CD4-positive, alpha-beta T cell (primary cell): ENCODE results near the gene EXT2. TPM values are rescaled to one million over a fixed set of nuclear protein-coding genes. Genes with fewer than 3 reads are reported as not detected.

Source experiments
- ATAC-seq: fragments of 200-7000 bp; cut with Tn5 transposase; one replicate; pipeline ENCODE4 v1.10.0; 2022; ENCODE audit warnings: mild to moderate bottlenecking; ENCODE audit not compliant: poor library complexity
- CTCF ChIA-PET: fragments of 350-600 bp; sonication (Branson Sonifier 250); formaldehyde crosslinking; loops from one replicate; lab custom pipeline; 2021; ENCODE audit warnings: antibody characterized with exemption, inconsistent platforms; lab: Charles Lee
- POLR2A ChIA-PET: fragments of 350-600 bp; sonication (Branson Sonifier 250); formaldehyde crosslinking; loops from one replicate; lab custom pipeline; 2021; ENCODE audit warnings: antibody characterized with exemption, inconsistent platforms; lab: Charles Lee
- DNase-seq, 14 experiments: peaks; one replicate each; pipeline ENCODE4 v3.0.0-alpha.2; 2013 to 2020; ENCODE audit warnings: mixed read lengths in 2 of 14
- H3K27ac ChIP-seq, 2 donors: one replicate each; pipeline versions ENCODE4 v1.5.1 to v1.7.0; 2013; ENCODE audit warnings: low read length in 2 of 2, low read depth in 1 of 2, mild to moderate bottlenecking in 1 of 2
- H3K27me3 ChIP-seq, 2 experiments: 1 replicate in 1 of 2; 2 replicates in 1 of 2; pipeline versions ENCODE4 v1.6.1 to v1.7.0; 2013; ENCODE audit warnings: low read length in 2 of 2, control low read depth in 1 of 2, mild to moderate bottlenecking in 1 of 2, moderate library complexity in 1 of 2; ENCODE audit not compliant: insufficient read depth in 2 of 2, control insufficient read depth in 1 of 2
- H3K36me3 ChIP-seq: one replicate; pipeline ENCODE4 v1.6.1; 2013; ENCODE audit warnings: low read length, control low read depth; ENCODE audit not compliant: insufficient read depth
- H3K4me1 ChIP-seq: one replicate; pipeline ENCODE4 v1.6.1; 2013; ENCODE audit warnings: low read length, control low read depth; ENCODE audit not compliant: insufficient read depth
- H3K4me3 ChIP-seq: one replicate; pipeline ENCODE4 v1.5.1; 2013; ENCODE audit warnings: mild to moderate bottlenecking, low read length, moderate library complexity
- H3K9me3 ChIP-seq, 2 experiments: 1 replicate in 1 of 2; 2 replicates in 1 of 2; pipeline versions ENCODE4 v1.6.1 to v1.7.0; 2013; ENCODE audit warnings: low read length in 2 of 2, mild to moderate bottlenecking in 2 of 2, control low read depth in 1 of 2, moderate library complexity in 1 of 2; ENCODE audit not compliant: control insufficient read depth in 1 of 2, insufficient read depth in 1 of 2
- H3K27ac Mint-ChIP-seq: one replicate; pipeline ENCODE4 v1.8.0; 2020; ENCODE audit warnings: mixed read lengths
- H3K27me3 Mint-ChIP-seq: one replicate; pipeline ENCODE4 v1.8.0; 2021; ENCODE audit warnings: mixed read lengths
- H3K36me3 Mint-ChIP-seq: one replicate; pipeline ENCODE4 v1.8.0; 2021; ENCODE audit warnings: low read depth, mixed read lengths
- H3K4me1 Mint-ChIP-seq: one replicate; pipeline ENCODE4 v1.8.0; 2021; ENCODE audit warnings: low read depth, mixed read lengths
- H3K4me3 Mint-ChIP-seq: one replicate; pipeline ENCODE4 v1.8.0; 2020; ENCODE audit warnings: mild to moderate bottlenecking, mixed read lengths
- H3K9me3 Mint-ChIP-seq: one replicate; pipeline ENCODE4 v1.8.0; 2020; ENCODE audit warnings: mixed read lengths
- intact Hi-C, 2 experiments: fragments of 100-400 bp; cut with DNase I in 1 of 2; cut with micrococcal nuclease in 1 of 2; formaldehyde crosslinking; loops; one replicate each; pipeline versions ENCODE4 v1.15.1 to v1.9.0; 2023 to 2025; cut with DNase I, micrococcal nuclease
- total RNA-seq, 174 experiments: library from RNA in 2 of 174; stranded (reverse) in 2 of 174; gene quantifications; one replicate each; pipeline ENCODE4 v1.2.3 and lab custom pipeline; 2021 to 2026
- TF ChIP-seq, protein P1 (sequence below): fragments of 200-600 bp; IDR thresholded peaks from one replicate; pipeline ENCODE4 v1.8.0; 2022; ENCODE audit warnings: antibody characterized with exemption, mild to moderate bottlenecking

The EXT2 gene
- total RNA-seq, 2 experiments from 2014 or later: 17.1 to 17.5 TPM

DNA sequence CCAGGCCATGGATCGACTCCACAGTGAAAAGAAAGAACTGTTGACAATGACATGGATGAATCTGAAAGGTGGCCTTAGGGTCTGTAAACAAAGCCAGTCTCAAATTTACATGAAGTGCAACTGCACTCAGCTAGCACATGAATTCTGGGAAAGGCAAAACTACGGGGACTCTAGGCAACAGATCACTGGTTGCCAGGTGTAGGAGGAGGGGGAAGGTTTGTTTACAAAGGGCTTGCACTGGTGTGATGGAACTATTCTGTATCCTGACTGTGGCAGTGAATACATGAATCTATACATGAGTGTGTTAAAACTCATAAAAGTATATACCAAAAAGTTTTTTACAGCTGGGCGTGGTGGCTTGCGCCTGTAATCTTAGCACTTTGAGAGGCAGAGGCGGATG is 187.1 kb downstream of the EXT2 start:
- TF ChIP-seq, protein P1, sequence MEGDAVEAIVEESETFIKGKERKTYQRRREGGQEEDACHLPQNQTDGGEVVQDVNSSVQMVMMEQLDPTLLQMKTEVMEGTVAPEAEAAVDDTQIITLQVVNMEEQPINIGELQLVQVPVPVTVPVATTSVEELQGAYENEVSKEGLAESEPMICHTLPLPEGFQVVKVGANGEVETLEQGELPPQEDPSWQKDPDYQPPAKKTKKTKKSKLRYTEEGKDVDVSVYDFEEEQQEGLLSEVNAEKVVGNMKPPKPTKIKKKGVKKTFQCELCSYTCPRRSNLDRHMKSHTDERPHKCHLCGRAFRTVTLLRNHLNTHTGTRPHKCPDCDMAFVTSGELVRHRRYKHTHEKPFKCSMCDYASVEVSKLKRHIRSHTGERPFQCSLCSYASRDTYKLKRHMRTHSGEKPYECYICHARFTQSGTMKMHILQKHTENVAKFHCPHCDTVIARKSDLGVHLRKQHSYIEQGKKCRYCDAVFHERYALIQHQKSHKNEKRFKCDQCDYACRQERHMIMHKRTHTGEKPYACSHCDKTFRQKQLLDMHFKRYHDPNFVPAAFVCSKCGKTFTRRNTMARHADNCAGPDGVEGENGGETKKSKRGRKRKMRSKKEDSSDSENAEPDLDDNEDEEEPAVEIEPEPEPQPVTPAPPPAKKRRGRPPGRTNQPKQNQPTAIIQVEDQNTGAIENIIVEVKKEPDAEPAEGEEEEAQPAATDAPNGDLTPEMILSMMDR: no peak
- DNase-seq: no peak
- H3K27ac ChIP-seq: no peak overlapping the region
- H3K4me3 ChIP-seq: no peak overlapping the region
- Mint-ChIP-seq H3K9me3 (no peaks in the 10 kb centered on the region), H3K4me3 (no peak overlapping the region), H3K36me3 (no peaks in the 10 kb centered on the region), H3K4me1 (no peaks in the 10 kb centered on the region), H3K27me3 (peaks cover 4% of the 10 kb centered on the region), H3K27ac (no peak overlapping the region)
- ChIA-PET POLR2A (no interaction called here), CTCF (no interaction called here)
- H3K4me1 ChIP-seq: no peaks in the 10 kb centered on the region
- no peaks in the 10 kb centered on the region for H3K9me3 ChIP-seq
- H3K27me3 ChIP-seq: no peaks in the 10 kb centered on the region
- ATAC-seq: no peak
- no peaks in the 10 kb centered on the region for H3K36me3 ChIP-seq
- intact Hi-C loops: loop anchor here in 1 of 2 experiments (10.0 kb wide), 1 partner anchor 332 kb away; no protein-coding TSS in a partner anchor

DNA sequence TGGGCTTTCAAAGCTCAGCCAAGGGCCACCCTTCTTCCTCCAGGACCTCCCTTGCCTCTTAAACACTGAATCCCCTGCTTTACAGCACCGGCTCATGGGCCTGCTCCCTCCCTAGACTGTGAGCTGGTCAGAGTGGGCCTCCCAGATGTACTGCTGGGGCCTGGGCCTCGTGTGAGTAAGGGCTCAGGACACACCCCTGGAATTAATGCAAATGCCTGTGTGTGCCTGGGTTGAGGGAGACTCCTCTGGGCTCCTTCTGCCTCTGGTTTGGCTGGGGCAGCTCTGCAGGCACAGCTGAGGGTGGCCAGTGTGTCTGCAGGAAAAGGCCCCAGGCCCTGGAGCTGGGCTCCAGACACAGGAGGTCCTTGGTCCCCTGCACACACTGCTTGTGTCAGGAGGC is 190.3 kb downstream of the EXT2 start:
- ATAC-seq: no peak
- Histone ChIP-seq H3K27me3 (no peaks in the 10 kb centered on the region), H3K9me3 (no peaks in the 10 kb centered on the region), H3K4me3 (no peak overlapping the region), H3K27ac (no peak overlapping the region), H3K36me3 (no peaks in the 10 kb centered on the region), H3K4me1 (no peaks in the 10 kb centered on the region)
- Mint-ChIP-seq H3K27me3 (peaks cover 7% of the 10 kb centered on the region), H3K36me3 (no peaks in the 10 kb centered on the region), H3K4me3 (no peak overlapping the region), H3K27ac (no peak overlapping the region), H3K4me1 (no peaks in the 10 kb centered on the region), H3K9me3 (no peaks in the 10 kb centered on the region)
- DNase-seq: no peak
- TF ChIP-seq, protein P1: no peak
- intact Hi-C loops: loop anchor here (1.0 to 10.0 kb wide), 4 partner anchors 253 to 627 kb away; no protein-coding TSS in a partner anchor
- ChIA-PET CTCF (interaction anchor here (0.9 kb wide), 1 partner anchor 10 kb away, joined by 3 read pairs; no protein-coding TSS in a partner anchor), POLR2A (no interaction called here)

DNA sequence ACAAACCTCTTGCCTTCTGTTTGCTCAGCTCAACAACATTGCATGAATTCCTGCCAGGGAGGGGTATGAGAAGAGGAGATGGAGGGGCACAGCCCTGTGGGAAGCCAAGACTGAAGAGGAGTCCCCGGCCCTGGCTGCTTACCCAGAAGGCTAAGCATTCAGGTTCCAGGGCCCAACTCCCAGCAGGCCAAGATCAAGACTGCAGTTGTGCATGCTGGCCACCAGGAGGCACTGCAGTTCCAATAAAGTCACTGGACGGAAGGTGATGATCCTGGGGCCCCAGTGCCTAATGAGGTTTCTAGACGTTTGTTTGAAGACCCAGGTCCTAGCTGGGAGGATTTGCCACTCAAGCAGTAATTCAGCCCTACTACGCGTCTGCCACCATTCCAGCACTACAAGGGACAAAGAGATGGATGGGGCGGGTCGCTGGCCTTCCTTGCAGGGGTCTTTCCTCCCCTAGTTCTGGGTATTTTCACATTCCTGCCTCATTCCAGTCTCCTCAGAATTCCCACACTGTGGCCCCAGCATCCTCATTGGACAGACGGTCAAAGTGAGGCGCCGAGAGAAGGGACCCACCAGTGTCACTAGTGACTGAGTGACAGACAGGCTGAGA is 190.9 kb downstream of the EXT2 start:
- peaks cover 10% of the 10 kb centered on the region for H3K27me3 Mint-ChIP-seq
- intact Hi-C loops: loop anchor here (1.0 to 10.0 kb wide), 4 partner anchors 252 to 626 kb away; no protein-coding TSS in a partner anchor
- H3K4me3 Mint-ChIP-seq: no peak overlapping the region
- no peaks in the 10 kb centered on the region for H3K27me3 ChIP-seq
- H3K27ac ChIP-seq: no peak overlapping the region
- DNase-seq (peak; percentile 27 to 74 (median 41)), ATAC-seq (peak; percentile 41)
- no peaks in the 10 kb centered on the region for H3K36me3 Mint-ChIP-seq
- H3K9me3 ChIP-seq: no peaks in the 10 kb centered on the region
- no peaks in the 10 kb centered on the region for H3K9me3 Mint-ChIP-seq
- CTCF ChIA-PET: interaction anchor here (0.9 kb wide), 1 partner anchor 11 kb away, joined by 3 read pairs; no protein-coding TSS in a partner anchor
- POLR2A ChIA-PET: no interaction called here
- TF ChIP-seq, protein P1: peak; percentile 93
- no peaks in the 10 kb centered on the region for H3K4me1 Mint-ChIP-seq
- H3K4me3 ChIP-seq: no peak overlapping the region
- no peaks in the 10 kb centered on the region for H3K4me1 ChIP-seq
- H3K36me3 ChIP-seq: no peaks in the 10 kb centered on the region
- no peak overlapping the region for H3K27ac Mint-ChIP-seq
